Keratinocyte (primary cell): ENCODE data around the gene MICU2. TPM values are rescaled to one million over a fixed set of nuclear protein-coding genes. Genes with fewer than 3 reads are reported as not detected.
"Not testable (repeated sequence)": the region's sequence is repeated elsewhere in the genome, so short reads cannot be mapped to it uniquely, and the experiment has no call there.

Source experiments
- DNase-seq: peaks from one replicate; pipeline ENCODE4 v3.0.0-alpha.2; 2011; ENCODE audit warnings: low read depth, missing footprints, low spot score
- FAIRE-seq: peaks from 2 replicates; lab custom pipeline; 2011; peaks lifted over from hg19 to GRCh38; lab: Jason Lieb, UNC
- H2AFZ ChIP-seq: 2 replicates; pipeline ENCODE4 v1.6.0; 2012; ENCODE audit warnings: low read length, control low read depth, inconsistent platforms; ENCODE audit not compliant: control insufficient read depth
- H3K27ac ChIP-seq: 2 replicates; pipeline ENCODE4 v1.5.1; 2011; ENCODE audit warnings: low read length; ENCODE audit not compliant: control insufficient read depth, insufficient read depth
- H3K27me3 ChIP-seq: 3 replicates; pipeline ENCODE4 v1.6.0; 2011; ENCODE audit warnings: low read length; ENCODE audit not compliant: control insufficient read depth, insufficient read depth; ENCODE audit errors: extremely low read depth
- H3K36me3 ChIP-seq, 2 experiments: 2 replicates in 1 of 2; 3 replicates in 1 of 2; pipeline ENCODE4 v1.5.1; 2011; ENCODE audit warnings: low read length in 2 of 2, mild to moderate bottlenecking in 1 of 2; ENCODE audit not compliant: control insufficient read depth in 2 of 2, insufficient read depth in 2 of 2; ENCODE audit errors: extremely low read depth in 1 of 2
- H3K4me1 ChIP-seq: 3 replicates; pipeline ENCODE4 v1.5.1; 2011; ENCODE audit warnings: low read length; ENCODE audit not compliant: control insufficient read depth, insufficient read depth; ENCODE audit errors: extremely low read depth
- H3K4me2 ChIP-seq: 3 replicates; pipeline ENCODE4 v1.6.0; 2011; ENCODE audit warnings: low read depth, low read length; ENCODE audit not compliant: control insufficient read depth, insufficient read depth; ENCODE audit errors: extremely low read depth
- H3K4me3 ChIP-seq, 3 experiments: fragments of 200-600 bp in 1 of 3; sonication (generic) in 1 of 3; 2 replicates in 2 of 3; 3 replicates in 1 of 3; pipeline ENCODE4 v1.5.1; 2011 to 2016; ENCODE audit warnings: low read length in 3 of 3, mild to moderate bottlenecking in 3 of 3, control low read depth in 2 of 3, inconsistent platforms in 1 of 3, low read depth in 1 of 3, mixed read lengths in 1 of 3, mixed run types in 1 of 3, moderate library complexity in 1 of 3; ENCODE audit not compliant: control insufficient read depth in 2 of 3, insufficient read depth in 2 of 3; ENCODE audit errors: extremely low read depth in 1 of 3
- H3K79me2 ChIP-seq: 2 replicates; pipeline ENCODE4 v1.6.0; 2012; ENCODE audit warnings: low read length; ENCODE audit not compliant: control insufficient read depth, insufficient read depth
- H3K9ac ChIP-seq: 3 replicates; pipeline ENCODE4 v1.6.0; 2011; ENCODE audit warnings: low read length; ENCODE audit not compliant: control insufficient read depth, insufficient read depth; ENCODE audit errors: extremely low read depth
- H3K9me1 ChIP-seq: 3 replicates; pipeline ENCODE4 v1.6.0; 2011; ENCODE audit warnings: low read length; ENCODE audit not compliant: control insufficient read depth, insufficient read depth; ENCODE audit errors: extremely low read depth
- H3K9me3 ChIP-seq: 2 replicates; pipeline ENCODE4 v1.5.1; 2012; ENCODE audit warnings: low read depth, low read length; ENCODE audit not compliant: control insufficient read depth
- H4K20me1 ChIP-seq: 3 replicates; pipeline ENCODE4 v1.6.0; 2011; ENCODE audit warnings: low read length; ENCODE audit not compliant: control insufficient read depth, insufficient read depth; ENCODE audit errors: extremely low read depth
- EZH2 ChIP-seq: IDR thresholded peaks from one replicate; pipeline ENCODE4 v1.6.1; 2012; ENCODE audit warnings: inconsistent platforms, mild to moderate bottlenecking, low read length, moderate library complexity
- dilution Hi-C: fragments of 300-500 bp; cut with MboI; formaldehyde crosslinking; loops from one replicate; pipeline ENCODE4 v1.7.0; 2020; ENCODE audit warnings: low sequenced_read_pairs; ENCODE audit not compliant: extremely low pct_ligation_motif_present
- polyA plus RNA-seq, 5 experiments: library from polyadenylated mRNA; depleted of rRNA in 3 of 5; stranded (reverse) in 3 of 5; stranded (forward) in 1 of 5; unstranded in 1 of 5; fragments of >200 nt; gene quantifications; 1 replicate in 1 of 5; 2 replicates in 3 of 5; 3 replicates in 1 of 5; pipeline versions ENCODE4 v1.2.1 to v1.2.3, GENCODE V29; 2011 to 2012; ENCODE audit warnings: missing spikeins in 2 of 5, low read depth in 1 of 5, low replicate concordance in 1 of 5
- TF ChIP-seq, protein P1 (sequence below), 3 experiments: IDR thresholded peaks in 1 of 3; conservative IDR thresholded peaks in 1 of 3; optimal IDR thresholded peaks in 1 of 3; 2 replicates in 2 of 3; 3 replicates in 1 of 3; pipeline versions ENCODE3 to v1.5.1; 2011; ENCODE audit warnings: low read length in 3 of 3, mild to moderate bottlenecking in 3 of 3, moderate library complexity in 2 of 3, control low read depth in 1 of 3, inconsistent platforms in 1 of 3; ENCODE audit not compliant: insufficient read depth in 2 of 3; ENCODE audit errors: extremely low read depth in 1 of 3

The MICU2 gene
- polyA plus RNA-seq, 1 donor (not counting 4 experiments of a cell fraction or from before 2014, with no cell fraction given) = 42.9 TPM

DNA sequence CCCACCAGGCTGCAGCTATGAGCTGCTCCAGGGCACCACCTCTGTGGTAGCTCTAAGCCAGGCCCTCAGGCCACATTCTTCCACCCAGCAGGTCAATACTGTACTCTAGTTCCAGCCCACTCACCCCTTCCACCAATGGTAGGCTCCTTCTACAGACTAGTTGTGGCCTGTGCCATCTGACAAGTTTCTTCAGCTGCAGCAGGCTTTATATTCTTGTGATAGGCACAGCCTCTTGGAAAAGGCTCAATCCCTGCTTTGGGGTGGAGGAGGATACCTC is 8.5 kb downstream of the MICU2 start:
- dilution Hi-C loops = no loop called here
- H3K36me3 ChIP-seq = no peaks in the 10 kb centered on the region
- H3K27ac ChIP-seq = no peak overlapping the region
- no peak overlapping the region for H3K4me2 ChIP-seq
- H3K4me3 ChIP-seq = no peak overlapping the region
- H2AFZ ChIP-seq = no peak overlapping the region
- FAIRE-seq = no peak
- no peak for DNase-seq
- H3K4me1 ChIP-seq = peaks cover 6% of the 10 kb centered on the region
- TF ChIP-seq, protein P1, sequence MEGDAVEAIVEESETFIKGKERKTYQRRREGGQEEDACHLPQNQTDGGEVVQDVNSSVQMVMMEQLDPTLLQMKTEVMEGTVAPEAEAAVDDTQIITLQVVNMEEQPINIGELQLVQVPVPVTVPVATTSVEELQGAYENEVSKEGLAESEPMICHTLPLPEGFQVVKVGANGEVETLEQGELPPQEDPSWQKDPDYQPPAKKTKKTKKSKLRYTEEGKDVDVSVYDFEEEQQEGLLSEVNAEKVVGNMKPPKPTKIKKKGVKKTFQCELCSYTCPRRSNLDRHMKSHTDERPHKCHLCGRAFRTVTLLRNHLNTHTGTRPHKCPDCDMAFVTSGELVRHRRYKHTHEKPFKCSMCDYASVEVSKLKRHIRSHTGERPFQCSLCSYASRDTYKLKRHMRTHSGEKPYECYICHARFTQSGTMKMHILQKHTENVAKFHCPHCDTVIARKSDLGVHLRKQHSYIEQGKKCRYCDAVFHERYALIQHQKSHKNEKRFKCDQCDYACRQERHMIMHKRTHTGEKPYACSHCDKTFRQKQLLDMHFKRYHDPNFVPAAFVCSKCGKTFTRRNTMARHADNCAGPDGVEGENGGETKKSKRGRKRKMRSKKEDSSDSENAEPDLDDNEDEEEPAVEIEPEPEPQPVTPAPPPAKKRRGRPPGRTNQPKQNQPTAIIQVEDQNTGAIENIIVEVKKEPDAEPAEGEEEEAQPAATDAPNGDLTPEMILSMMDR (optimal IDR thresholded peaks at IDR 0.05 in 1 of 3, IDR thresholded peaks at IDR 0.05 in 1 of 3, conservative IDR thresholded peaks at IDR 0.05 in 1 of 3; ENCODE audit: extremely low read depth in 1 of 3, insufficient read depth in 2 of 3, low read length in 3 of 3) = no peak
- TF ChIP-seq EZH2 = no peak
- no peaks in the 10 kb centered on the region for H3K27me3 ChIP-seq
- no peaks in the 10 kb centered on the region for H3K9me1 ChIP-seq
- peaks cover 49% of the 10 kb centered on the region for H3K79me2 ChIP-seq
- no peaks in the 10 kb centered on the region for H4K20me1 ChIP-seq
- H3K9me3 ChIP-seq = no peaks in the 10 kb centered on the region
- no peak overlapping the region for H3K9ac ChIP-seq

DNA sequence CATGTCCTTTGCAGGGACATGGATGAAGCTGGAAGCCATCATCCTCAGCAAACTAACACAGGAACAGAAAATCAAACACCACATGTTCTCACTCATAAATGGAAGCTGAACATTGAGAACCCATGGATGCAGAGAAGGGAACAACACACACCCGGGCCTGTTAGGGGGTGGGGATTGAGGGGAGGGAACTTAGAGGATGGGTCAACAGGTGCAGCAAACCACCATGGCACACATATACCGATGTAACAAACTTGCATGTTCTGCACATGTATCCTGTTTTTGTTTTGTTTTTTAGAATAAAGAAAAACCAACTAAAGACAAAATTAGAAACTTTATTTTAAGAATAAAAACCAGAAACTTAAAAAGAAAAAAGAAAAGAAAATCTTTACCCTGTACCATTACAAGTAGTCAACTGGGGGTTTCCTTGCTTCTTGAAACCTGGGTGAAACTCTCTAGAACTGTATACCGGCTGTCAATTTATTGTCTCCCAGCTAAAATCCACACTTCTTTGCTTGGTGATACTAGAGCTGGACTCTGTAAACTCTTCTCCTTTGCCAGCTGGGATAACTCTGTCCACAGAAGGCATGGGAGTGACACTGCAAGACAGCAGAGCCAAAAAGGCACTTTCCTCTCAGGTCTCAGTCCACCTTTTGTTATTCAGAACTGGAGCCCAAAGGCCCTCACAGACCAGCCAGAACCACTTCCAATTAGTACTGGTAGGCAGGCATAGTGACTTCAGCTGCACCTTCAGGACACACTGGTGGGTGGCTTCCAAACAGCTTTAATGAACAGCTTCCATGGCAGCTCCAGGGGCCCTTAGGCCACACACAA is 9.0 kb downstream of the MICU2 start:
- Histone ChIP-seq H3K4me3 (no peak overlapping the region), H3K27me3 (no peaks in the 10 kb centered on the region), H3K27ac (no peak overlapping the region), H3K9ac (no peak overlapping the region), H3K4me2 (no peak overlapping the region), H3K9me1 (no peaks in the 10 kb centered on the region), H2AFZ (no peak overlapping the region), H4K20me1 (no peaks in the 10 kb centered on the region), H3K36me3 (no peaks in the 10 kb centered on the region), H3K79me2 (peaks cover 45% of the 10 kb centered on the region), H3K4me1 (peaks cover 6% of the 10 kb centered on the region), H3K9me3 (no peaks in the 10 kb centered on the region)
- no peak for DNase-seq
- FAIRE-seq = no peak
- TF ChIP-seq EZH2 = no peak
- TF ChIP-seq, protein P1 (optimal IDR thresholded peaks at IDR 0.05 in 1 of 3, IDR thresholded peaks at IDR 0.05 in 1 of 3, conservative IDR thresholded peaks at IDR 0.05 in 1 of 3; ENCODE audit: extremely low read depth in 1 of 3, insufficient read depth in 2 of 3, low read length in 3 of 3) = no peak
- dilution Hi-C loops = no loop called here

DNA sequence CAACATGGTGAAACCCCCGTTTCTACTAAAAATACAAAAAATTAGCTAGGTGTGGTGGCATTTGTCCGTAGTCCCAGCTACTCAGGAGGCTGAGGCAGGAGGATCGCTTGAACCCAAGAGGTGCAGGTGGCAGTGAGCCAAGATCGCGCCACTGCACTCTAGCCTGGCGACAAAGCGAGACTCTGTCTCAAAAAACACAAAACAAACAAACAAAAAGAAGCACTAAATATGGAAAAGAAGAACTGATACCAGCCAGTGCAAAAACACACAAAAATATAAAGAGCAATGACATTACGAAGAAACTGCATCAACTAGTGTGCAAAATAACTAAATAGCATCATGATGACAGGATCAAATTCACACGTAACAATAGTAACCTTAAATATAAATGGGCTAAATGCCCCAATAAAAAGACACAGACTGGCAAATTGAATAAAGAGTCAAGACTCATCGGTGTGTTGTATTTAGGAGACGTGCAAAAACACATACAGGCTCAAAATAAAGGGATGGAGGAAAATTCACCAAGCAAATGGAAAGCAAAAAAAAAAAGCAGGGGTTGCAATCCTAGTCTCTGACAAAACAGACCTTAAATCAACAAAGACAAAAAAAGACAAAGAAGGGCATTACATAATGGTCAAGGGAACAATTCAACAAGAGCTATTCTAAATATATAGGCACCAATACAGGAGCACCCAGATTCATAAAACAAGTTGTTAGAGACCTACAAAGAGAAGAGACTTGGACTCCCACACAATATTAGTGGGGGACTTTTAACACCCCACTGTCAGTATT is 13.1 kb downstream of the MICU2 start:
- H3K9me3 ChIP-seq, H3K27me3 ChIP-seq, H2AFZ ChIP-seq, H3K4me3 ChIP-seq, H4K20me1 ChIP-seq, H3K4me2 ChIP-seq, H3K9ac ChIP-seq, FAIRE-seq, H3K36me3 ChIP-seq, H3K9me1 ChIP-seq, dilution Hi-C loops, H3K4me1 ChIP-seq, DNase-seq, H3K27ac ChIP-seq: not testable (repeated sequence)
- peaks cover 54% of the 10 kb centered on the region for H3K79me2 ChIP-seq
